Measurements from ENCODE around the gene TK2. TPM values are rescaled to one million over a fixed set of nuclear protein-coding genes. Genes with fewer than 3 reads are reported as not detected.

TK2 gene
- total RNA-seq, 2 experiments from 2014 or later: 13.4 to 13.9 TPM

- Mint-ChIP-seq H3K4me3 (peak within 1 kb of the TSS; percentile 98), H3K4me1 (peaks cover 77% of the 10 kb centered on the region), H3K36me3 (ENCODE audit: low read depth) (peaks cover 55% of the 10 kb centered on the region), H3K27me3 (no peaks in the 10 kb centered on the region), H3K27ac (peak within 1 kb of the TSS; percentile 91), H3K9me3 (no peaks in the 10 kb centered on the region)
- peak; percentile 94 for DNase-seq
- CTCF ChIA-PET: interaction anchor here (0.8 to 4.9 kb wide), 19 partner anchors 8 to 321 kb away, joined by 3 to 43 read pairs (median 5); partner anchors contain the start of gene NAE1
- POLR2A ChIA-PET: interaction anchor here (0.6 to 9.9 kb wide), 28 partner anchors 8 to 278 kb away, joined by 3 to 286 read pairs (median 6); partner anchors contain the start of genes CMTM3, DYNC1LI2 and NAE1
Observed at GRCh38 chr16:66552286-66553177, 2.6 kb upstream of the TK2 start, which contains the start of gene CKLF. CKLF (plus strand) TSS chr16:66552576; CDS start chr16:66552716, 140 bp downstream.

- peak overlapping the region; percentile 91 for H3K27ac Mint-ChIP-seq
- peaks cover 78% of the 10 kb centered on the region for H3K4me1 Mint-ChIP-seq
- ChIA-PET POLR2A (interaction anchor here (0.7 to 9.9 kb wide), 25 partner anchors 9 to 279 kb away, joined by 3 to 286 read pairs (median 6); partner anchors contain the start of genes CMTM2, CMTM3, DYNC1LI2 and NAE1), CTCF (interaction anchor here (0.6 to 4.9 kb wide), 21 partner anchors 9 to 321 kb away, joined by 3 to 43 read pairs (median 4); partner anchors contain the start of genes CMTM3 and NAE1)
- no peaks in the 10 kb centered on the region for H3K9me3 Mint-ChIP-seq
- no peak for DNase-seq
- peak overlapping the region; percentile 98 for H3K4me3 Mint-ChIP-seq
- peaks cover 51% of the 10 kb centered on the region for H3K36me3 Mint-ChIP-seq (ENCODE audit: low read depth)
- no peaks in the 10 kb centered on the region for H3K27me3 Mint-ChIP-seq
Observed at GRCh38 chr16:66551788-66552285, 1.9 kb upstream of the TK2 start.

- peaks cover 75% of the 10 kb centered on the region for H3K4me1 Mint-ChIP-seq
- H3K9me3 Mint-ChIP-seq: no peaks in the 10 kb centered on the region
- DNase-seq: peak; percentile 67
- peaks cover 46% of the 10 kb centered on the region for H3K36me3 Mint-ChIP-seq (ENCODE audit: low read depth)
- peak overlapping the region; percentile 91 for H3K27ac Mint-ChIP-seq
- ChIA-PET POLR2A (interaction anchor here (0.7 to 9.9 kb wide), 18 partner anchors 9 to 145 kb away, joined by 4 to 286 read pairs (median 12); partner anchors contain the start of genes CMTM2 and CMTM3), CTCF (interaction anchor here (0.6 to 4.9 kb wide), 16 partner anchors 8 to 279 kb away, joined by 3 to 43 read pairs (median 7); partner anchors contain the start of genes CMTM3 and NAE1)
- H3K27me3 Mint-ChIP-seq: no peaks in the 10 kb centered on the region
- peak overlapping the region; percentile 98 for H3K4me3 Mint-ChIP-seq
Observed at GRCh38 chr16:66551348-66551759, 1.4 kb upstream of the TK2 start.

GRCh38 chr16:66548868-66549267 lies 1.1 kb downstream of the TK2 start:
- ChIA-PET CTCF (interaction anchor here (1.0 to 2.6 kb wide), 3 partner anchors 33 to 142 kb away, joined by 4 to 8 read pairs (median 4); no protein-coding TSS in a partner anchor), POLR2A (interaction anchor here (0.6 to 9.9 kb wide), 7 partner anchors 9 to 55 kb away, joined by 3 to 286 read pairs (median 4); partner anchors contain the start of gene CMTM3)
- H3K9me3 Mint-ChIP-seq: no peaks in the 10 kb centered on the region
- H3K27ac Mint-ChIP-seq: peak overlapping the region; percentile 78
- H3K27me3 Mint-ChIP-seq: no peaks in the 10 kb centered on the region
- no peak for DNase-seq
- H3K4me1 Mint-ChIP-seq: peaks cover 50% of the 10 kb centered on the region
- H3K4me3 Mint-ChIP-seq: peak overlapping the region; percentile 71
- peaks cover 24% of the 10 kb centered on the region for H3K36me3 Mint-ChIP-seq (ENCODE audit: low read depth)

GRCh38 chr16:66548068-66548467 lies 1.9 kb downstream of the TK2 start:
- Mint-ChIP-seq H3K9me3 (no peaks in the 10 kb centered on the region), H3K36me3 (ENCODE audit: low read depth) (peaks cover 16% of the 10 kb centered on the region), H3K27me3 (no peaks in the 10 kb centered on the region), H3K27ac (peak overlapping the region; percentile 78), H3K4me1 (peaks cover 42% of the 10 kb centered on the region), H3K4me3 (no peak overlapping the region)
- CTCF ChIA-PET: interaction anchor here (1.0 to 2.6 kb wide), 4 partner anchors 25 to 142 kb away, joined by 4 to 9 read pairs (median 6); no protein-coding TSS in a partner anchor
- DNase-seq: no peak
- POLR2A ChIA-PET: interaction anchor here (1.0 to 9.9 kb wide), 8 partner anchors 9 to 56 kb away, joined by 3 to 286 read pairs (median 4); partner anchors contain the start of gene CMTM3

- Mint-ChIP-seq H3K27ac (no peak overlapping the region), H3K4me1 (peaks cover 39% of the 10 kb centered on the region), H3K4me3 (no peak overlapping the region), H3K9me3 (no peaks in the 10 kb centered on the region), H3K36me3 (ENCODE audit: low read depth) (peaks cover 9% of the 10 kb centered on the region), H3K27me3 (no peaks in the 10 kb centered on the region)
- ChIA-PET POLR2A (interaction anchor here (1.0 to 9.9 kb wide), 8 partner anchors 8 to 57 kb away, joined by 3 to 286 read pairs (median 4); partner anchors contain the start of gene CMTM3), CTCF (interaction anchor here (1.4 to 2.6 kb wide), 3 partner anchors 24 to 141 kb away, joined by 4 to 9 read pairs (median 8); no protein-coding TSS in a partner anchor)
- DNase-seq: peak; percentile 9
Observed at GRCh38 chr16:66547101-66547989, 2.6 kb downstream of the TK2 start.

GRCh38 chr16:66544016-66544757 lies 5.7 kb downstream of the TK2 start:
- Mint-ChIP-seq H3K36me3 (ENCODE audit: low read depth) (peaks cover 3% of the 10 kb centered on the region), H3K4me3 (no peak overlapping the region), H3K27me3 (no peaks in the 10 kb centered on the region), H3K4me1 (peaks cover 31% of the 10 kb centered on the region), H3K27ac (no peak overlapping the region), H3K9me3 (no peaks in the 10 kb centered on the region)
- CTCF ChIA-PET: interaction anchor here (0.5 to 1.5 kb wide), 4 partner anchors 11 to 65 kb away, joined by 3 read pairs; no protein-coding TSS in a partner anchor
- peak; percentile 1 for DNase-seq
- POLR2A ChIA-PET: interaction anchor here (0.7 to 6.3 kb wide), 3 partner anchors 8 to 22 kb away, joined by 3 to 36 read pairs (median 4); partner anchors contain the start of gene CKLF

- Mint-ChIP-seq H3K4me3 (no peak overlapping the region), H3K27ac (no peak overlapping the region), H3K27me3 (no peaks in the 10 kb centered on the region), H3K36me3 (ENCODE audit: low read depth) (peaks cover 7% of the 10 kb centered on the region), H3K9me3 (no peaks in the 10 kb centered on the region), H3K4me1 (peaks cover 28% of the 10 kb centered on the region)
- ChIA-PET CTCF (interaction anchor here (0.8 to 1.5 kb wide), 4 partner anchors 8 to 19 kb away, joined by 3 read pairs; no protein-coding TSS in a partner anchor), POLR2A (interaction anchor here (0.7 to 6.3 kb wide), 3 partner anchors 9 to 21 kb away, joined by 3 to 36 read pairs (median 4); partner anchors contain the start of gene CKLF)
- DNase-seq: peak; percentile 9
Observed at GRCh38 chr16:66543541-66543940, 6.4 kb downstream of the TK2 start.

- peaks cover 21% of the 10 kb centered on the region for H3K4me1 Mint-ChIP-seq
- H3K36me3 Mint-ChIP-seq (ENCODE audit: low read depth): peaks cover 15% of the 10 kb centered on the region
- DNase-seq: no peak
- ChIA-PET POLR2A (interaction anchor here (1.1 to 6.3 kb wide), 2 partner anchors 10 to 21 kb away, joined by 3 to 36 read pairs; partner anchors contain the start of gene CKLF), CTCF (interaction anchor here (0.8 to 1.5 kb wide), 2 partner anchors 10 to 19 kb away, joined by 3 read pairs; partner anchors contain the start of gene CKLF)
- H3K9me3 Mint-ChIP-seq: no peaks in the 10 kb centered on the region
- no peaks in the 10 kb centered on the region for H3K27me3 Mint-ChIP-seq
- H3K4me3 Mint-ChIP-seq: no peak overlapping the region
- no peak overlapping the region for H3K27ac Mint-ChIP-seq
Observed at GRCh38 chr16:66542396-66542795, 7.5 kb downstream of the TK2 start.

GRCh38 chr16:66541388-66542355 lies 8.2 kb downstream of the TK2 start:
- POLR2A ChIA-PET: interaction anchor here (1.1 to 6.3 kb wide), 2 partner anchors 11 to 21 kb away, joined by 3 to 36 read pairs; partner anchors contain the start of gene CKLF
- Mint-ChIP-seq H3K27ac (no peak overlapping the region), H3K4me1 (peaks cover 18% of the 10 kb centered on the region), H3K9me3 (no peaks in the 10 kb centered on the region), H3K27me3 (no peaks in the 10 kb centered on the region), H3K36me3 (ENCODE audit: low read depth) (peaks cover 18% of the 10 kb centered on the region), H3K4me3 (no peak overlapping the region)
- DNase-seq: no peak
- CTCF ChIA-PET: interaction anchor here (0.8 to 1.5 kb wide), 2 partner anchors 11 to 18 kb away, joined by 3 read pairs; partner anchors contain the start of gene CKLF

Data from activated CD4-positive, alpha-beta memory T cell treated with anti-CD3 and anti-CD28 coated beads, Interleukin-2, amount 10 ng/mL, durations not matched to agents 7 days and 5 days (primary cell).